HepG2 (cell line): ENCODE data around the gene FIZ1. TPM values are rescaled to one million over a fixed set of nuclear protein-coding genes. Genes with fewer than 3 reads are reported as not detected.

ENCODE experiments used
- ATF1 ChIP-seq: IDR thresholded peaks from 2 replicates; pipeline ENCODE4 v1.6.1; 2016; ENCODE audit warnings: mild to moderate bottlenecking, control low read depth
- ATF7 ChIP-seq, 2 experiments: fragments of 450-650 bp in 1 of 2; sonication (generic) in 1 of 2; formaldehyde crosslinking in 1 of 2; IDR thresholded peaks; 2 replicates each; pipeline versions ENCODE4 v1.4.0 to v1.6.1; 2016 to 2020; ENCODE audit warnings: antibody characterized with exemption in 1 of 2, mild to moderate bottlenecking in 1 of 2, missing genetic modification reagents in 1 of 2
- DZIP1 ChIP-seq: sonication (generic); formaldehyde crosslinking; IDR thresholded peaks from 2 replicates; pipeline ENCODE4 v1.5.0; 2020; ENCODE audit warnings: mild to moderate bottlenecking, missing genetic modification reagents
- ETS1 ChIP-seq: sonication (generic); formaldehyde crosslinking; IDR thresholded peaks from 2 replicates; pipeline ENCODE4 v1.4.0; 2020; ENCODE audit warnings: missing genetic modification reagents
- GLMP ChIP-seq: sonication (generic); formaldehyde crosslinking; IDR thresholded peaks from 2 replicates; pipeline ENCODE4 v1.9.0; 2021; ENCODE audit warnings: missing genetic modification reagents, mild to moderate bottlenecking, borderline replicate concordance
- JUN ChIP-seq: sonication (generic); formaldehyde crosslinking; IDR thresholded peaks from 2 replicates; pipeline ENCODE4 v1.4.0; 2020; ENCODE audit warnings: mild to moderate bottlenecking, missing genetic modification reagents
- MYC ChIP-seq: sonication (generic); formaldehyde crosslinking; IDR thresholded peaks from 2 replicates; pipeline ENCODE4 v1.9.0; 2021; ENCODE audit warnings: missing genetic modification reagents, borderline replicate concordance
- NKX3-1 ChIP-seq: sonication (generic); formaldehyde crosslinking; IDR thresholded peaks from 2 replicates; pipeline ENCODE4 v1.5.0; 2020; ENCODE audit warnings: missing genetic modification reagents
- TBX2 ChIP-seq: sonication (generic); formaldehyde crosslinking; IDR thresholded peaks from 2 replicates; pipeline ENCODE4 v1.5.0; 2020; ENCODE audit warnings: missing genetic modification reagents, mild to moderate bottlenecking, borderline replicate concordance
- TRIM22 ChIP-seq: fragments of 450-650 bp; IDR thresholded peaks from 2 replicates; pipeline ENCODE4 v1.6.1; 2017
- ZNF326 ChIP-seq: sonication (generic); formaldehyde crosslinking; IDR thresholded peaks from 2 replicates; pipeline ENCODE4 v1.4.0; 2020; ENCODE audit warnings: missing genetic modification reagents, borderline replicate concordance
- ZNF574 ChIP-seq: sonication (generic); formaldehyde crosslinking; IDR thresholded peaks from 2 replicates; pipeline ENCODE4 v1.4.0; 2020; ENCODE audit warnings: missing genetic modification reagents
- ZNF768 ChIP-seq: sonication (generic); formaldehyde crosslinking; IDR thresholded peaks from 2 replicates; pipeline ENCODE4 v1.4.0; 2020; ENCODE audit warnings: missing genetic modification reagents
- ZNF781 ChIP-seq: sonication (generic); formaldehyde crosslinking; IDR thresholded peaks from 2 replicates; pipeline ENCODE4 v1.5.1; 2020; ENCODE audit warnings: borderline replicate concordance, mild to moderate bottlenecking, missing genetic modification reagents; ENCODE audit errors: not compliant biosample characterization
- polyA plus RNA-seq, 8 experiments: library from polyadenylated mRNA; depleted of rRNA in 3 of 8; stranded (reverse) in 7 of 8; unstranded in 1 of 8; fragments of >200 nt; fragmentation: Illumina TruSeq in 4 of 8; extraction: Trizol in 4 of 8; gene quantifications; 2 replicates each; pipeline versions ENCODE4 v1.2.1 to v1.2.3, GENCODE V29; 2011 to 2016; ENCODE audit warnings: low read depth in 4 of 8, missing spikeins in 1 of 8, mixed read lengths in 1 of 8; ENCODE audit not compliant: insufficient read depth in 1 of 8
- total RNA-seq, 5 experiments: library from RNA; depleted of rRNA; stranded (reverse); fragments of >200 nt; fragmentation: Illumina TruSeq; extraction: Trizol; gene quantifications; 2 replicates each; pipeline ENCODE4 v1.2.3, GENCODE V29; 2016; ENCODE audit warnings: low read depth in 1 of 5

FIZ1 gene
- total and polyA plus RNA-seq, 2 of the 13 experiments (the other 11 are each of a cell fraction or from before 2014, with no cell fraction given), result 3.6 to 5.9 TPM

- TF ChIP-seq DZIP1, result no peak
- TF ChIP-seq GLMP (CRISPR knock-in tag), result no peak
- peak; percentile 17 for TF ChIP-seq NKX3-1
- TF ChIP-seq ZNF781 (CRISPR knock-in tag), result no peak
- TF ChIP-seq TBX2 (CRISPR knock-in tag), result no peak; the same call in 1 of the 2 replicates
- no peak for TF ChIP-seq TRIM22
- no peak for TF ChIP-seq JUN (CRISPR knock-in tag)
- no peak for TF ChIP-seq ATF7 (IDR thresholded peaks at IDR 0.05)
- TF ChIP-seq ATF7 (CRISPR knock-in tag; IDR thresholded peaks at IDR 0.05), result no peak
- TF ChIP-seq ZNF326 (CRISPR knock-in tag), result no peak
- peak; percentile 77; the same call in 1 of the 2 replicates for TF ChIP-seq ZNF574 (CRISPR knock-in tag)
- peak; percentile 54; the same call in 1 of the 2 replicates for TF ChIP-seq ZNF768 (CRISPR knock-in tag)
- TF ChIP-seq MYC (CRISPR knock-in tag), result peak; percentile 59; the same call in 1 of the 2 replicates
- 0 out of 2 replicates have a peak, but pooled peaks have one; percentile 56 for TF ChIP-seq ETS1 (CRISPR knock-in tag)
- TF ChIP-seq ATF1 (CRISPR knock-in tag), result 0 out of 2 replicates have a peak, but pooled peaks have one; percentile 2
These were observed 735 bp upstream of the FIZ1 start, which contains the start of gene ZNF524 (continued) for GRCh38 chr19:55599842-55600661.
